ENCODE data around the gene RPLP2.

The RPLP2 gene

DNA sequence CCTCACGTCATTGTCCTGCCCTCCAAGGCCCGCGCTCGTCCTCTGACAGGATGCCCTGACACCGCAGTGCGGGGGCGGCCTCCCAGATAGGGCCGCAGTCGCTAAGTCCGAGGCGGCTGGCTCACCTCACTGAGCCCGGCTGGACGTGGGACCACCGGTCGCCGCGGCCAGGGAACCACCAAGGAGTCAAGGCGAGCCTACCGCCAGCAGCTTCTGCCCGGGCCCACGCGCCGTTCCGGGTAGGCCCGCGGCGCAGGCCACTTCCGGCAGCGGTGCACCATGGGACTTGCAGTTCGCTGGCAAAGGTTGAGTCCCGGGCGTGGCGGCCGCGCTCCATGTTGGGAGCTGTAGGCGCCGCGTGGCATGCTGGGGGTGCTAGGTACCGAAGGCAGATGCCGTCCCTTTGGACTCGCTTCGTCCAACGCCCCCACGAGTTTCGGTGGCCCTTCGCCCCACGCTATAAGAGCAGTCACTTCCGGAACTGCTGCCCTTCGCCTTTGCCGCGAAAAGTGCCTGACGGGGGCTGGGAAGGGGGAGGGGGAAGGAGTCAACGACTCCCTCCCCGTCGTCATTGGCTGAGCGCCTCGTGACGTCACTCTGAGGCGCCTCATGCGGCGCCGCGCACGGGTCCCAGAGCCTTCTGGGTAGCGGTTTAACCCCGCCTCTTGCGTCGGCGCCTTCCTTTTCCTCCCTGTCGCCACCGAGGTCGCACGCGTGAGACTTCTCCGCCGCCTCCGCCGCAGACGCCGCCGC lies at the start of gene RPLP2:
RPLP2 (plus strand) TSS at position 681 of the 753 bp plus-strand sequence. CDS start 268 bp downstream, outside the sequence.
- DNase-seq = peak; percentile 96

- no peak for DNase-seq
Measured at GRCh38 chr11:760236-760635, 49.5 kb upstream of the RPLP2 start.

GRCh38 chr11:761526-762108 lies 48.1 kb upstream of the RPLP2 start:
- DNase-seq = no peak

- DNase-seq = no peak
Measured at GRCh38 chr11:762421-763072, 47.2 kb upstream of the RPLP2 start.

GRCh38 chr11:763073-763463 lies 46.7 kb upstream of the RPLP2 start:
- DNase-seq = no peak

- no peak for DNase-seq
Measured at GRCh38 chr11:763549-764321, 46.0 kb upstream of the RPLP2 start.

- no peak for DNase-seq
Measured at GRCh38 chr11:764322-765024, 45.3 kb upstream of the RPLP2 start.

DNA sequence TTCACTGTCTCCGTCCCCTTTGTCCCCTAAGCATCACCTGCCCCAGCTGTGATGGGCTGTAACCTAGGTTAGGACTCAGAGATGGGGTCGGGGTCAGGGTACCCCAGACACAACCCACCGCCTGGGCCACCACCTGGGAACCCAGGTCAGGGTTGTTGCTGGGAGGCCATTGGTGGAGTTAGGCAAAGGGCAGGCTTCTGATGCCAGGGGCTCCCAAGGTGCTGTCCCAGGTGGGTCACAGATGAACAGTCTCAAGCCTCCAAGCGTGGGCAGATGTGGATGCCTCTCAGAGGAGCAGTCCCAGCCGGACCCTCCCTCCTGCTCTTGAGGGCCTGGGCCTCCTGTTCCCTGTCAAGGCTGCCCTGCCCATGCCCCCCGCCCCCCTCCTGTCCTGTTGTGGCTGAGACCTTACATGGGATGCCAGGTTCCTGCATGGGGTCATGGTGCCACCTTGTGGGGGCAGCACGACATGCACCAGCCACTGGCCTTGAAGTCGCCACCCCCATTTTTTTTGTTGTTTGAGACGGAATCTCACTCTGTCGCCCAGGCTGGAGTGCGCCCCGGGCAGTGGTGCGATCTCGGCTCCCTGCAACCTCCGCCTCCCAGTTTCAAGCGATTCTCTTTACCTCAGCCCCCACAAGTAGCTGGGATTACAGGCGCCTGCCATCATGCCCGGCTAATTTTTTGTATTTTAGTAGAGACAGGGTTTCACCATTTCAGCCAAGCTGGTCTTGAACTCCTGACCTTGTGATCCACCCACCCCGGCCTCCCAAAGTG lies 44.6 kb upstream of the RPLP2 start:
- peak; percentile 73 for DNase-seq

DNA sequence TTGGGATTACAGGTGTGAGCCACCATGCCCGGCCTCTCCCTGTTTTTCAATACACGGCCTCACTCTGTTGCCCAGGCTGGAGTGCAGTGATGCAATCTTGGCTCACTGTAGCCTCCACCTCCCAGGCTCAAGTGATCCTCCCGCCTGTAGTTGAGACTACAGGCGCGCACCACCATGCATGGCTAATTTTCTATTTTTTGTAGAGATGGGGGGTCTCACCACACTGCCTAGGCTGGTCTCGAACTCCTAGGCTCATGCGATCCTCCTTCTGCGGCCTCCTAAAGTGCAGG lies 44.0 kb upstream of the RPLP2 start:
- no peak for DNase-seq

DNA sequence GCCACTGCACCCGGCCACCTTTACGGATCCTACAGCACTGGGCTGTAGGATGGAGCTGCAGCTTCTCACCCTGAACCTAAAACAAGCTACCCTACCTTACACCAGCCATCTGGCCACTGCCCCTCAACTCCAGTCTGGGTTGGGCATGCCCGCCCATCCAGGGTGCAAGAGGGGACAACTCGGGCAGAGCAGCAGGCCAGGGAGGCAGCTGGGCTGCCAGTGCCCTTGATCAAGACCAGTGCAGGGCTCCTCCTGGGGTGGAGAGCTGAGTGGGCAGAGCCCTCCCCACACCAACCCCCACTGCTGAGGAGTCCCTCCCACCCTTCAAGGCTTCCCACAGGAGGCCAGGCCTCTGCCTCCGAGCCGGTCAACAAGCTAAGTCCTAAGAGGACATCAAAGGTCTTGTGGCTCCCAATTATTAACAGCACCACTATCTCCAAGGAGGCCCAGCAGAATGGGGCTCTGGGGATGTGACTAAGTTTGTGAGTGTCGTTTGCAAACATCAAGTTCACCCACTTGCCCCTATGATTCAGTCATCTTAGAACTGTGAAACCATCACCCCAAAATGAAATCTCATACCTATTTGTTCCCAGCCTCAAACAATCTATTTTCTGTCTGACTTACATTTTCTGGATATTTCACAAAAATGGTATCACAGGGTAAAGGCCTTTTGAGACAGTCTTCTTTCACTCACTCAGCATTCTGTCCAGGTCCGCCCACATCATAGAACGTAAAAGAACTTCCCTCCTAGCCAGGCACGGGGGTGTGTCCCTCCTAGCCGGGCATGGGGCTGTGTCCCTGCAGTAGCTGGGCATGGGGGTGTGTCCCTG lies 43.4 kb upstream of the RPLP2 start:
- no peak for DNase-seq

DNA sequence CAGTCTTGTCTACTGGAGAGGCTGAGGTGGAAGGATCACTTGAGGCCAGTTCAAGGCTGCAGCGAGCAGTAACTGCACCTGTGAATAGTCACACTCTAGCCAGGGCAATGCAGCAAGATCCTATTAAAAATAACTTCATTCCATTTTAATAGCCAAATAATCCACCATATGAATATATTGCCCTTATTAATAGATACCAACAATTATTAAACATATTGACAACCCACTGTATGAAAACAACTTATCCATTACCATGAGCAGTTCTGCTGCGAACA lies 42.9 kb upstream of the RPLP2 start:
- no peak for DNase-seq

- no peak for DNase-seq
Measured at GRCh38 chr11:767238-767637, 42.5 kb upstream of the RPLP2 start.

- DNase-seq = no peak
Measured at GRCh38 chr11:769887-770641, 39.7 kb upstream of the RPLP2 start.

GRCh38 chr11:770642-771616 lies 38.8 kb upstream of the RPLP2 start:
- no peak for DNase-seq

- no peak for DNase-seq
Measured at GRCh38 chr11:771617-772204, 38.1 kb upstream of the RPLP2 start.

DNA sequence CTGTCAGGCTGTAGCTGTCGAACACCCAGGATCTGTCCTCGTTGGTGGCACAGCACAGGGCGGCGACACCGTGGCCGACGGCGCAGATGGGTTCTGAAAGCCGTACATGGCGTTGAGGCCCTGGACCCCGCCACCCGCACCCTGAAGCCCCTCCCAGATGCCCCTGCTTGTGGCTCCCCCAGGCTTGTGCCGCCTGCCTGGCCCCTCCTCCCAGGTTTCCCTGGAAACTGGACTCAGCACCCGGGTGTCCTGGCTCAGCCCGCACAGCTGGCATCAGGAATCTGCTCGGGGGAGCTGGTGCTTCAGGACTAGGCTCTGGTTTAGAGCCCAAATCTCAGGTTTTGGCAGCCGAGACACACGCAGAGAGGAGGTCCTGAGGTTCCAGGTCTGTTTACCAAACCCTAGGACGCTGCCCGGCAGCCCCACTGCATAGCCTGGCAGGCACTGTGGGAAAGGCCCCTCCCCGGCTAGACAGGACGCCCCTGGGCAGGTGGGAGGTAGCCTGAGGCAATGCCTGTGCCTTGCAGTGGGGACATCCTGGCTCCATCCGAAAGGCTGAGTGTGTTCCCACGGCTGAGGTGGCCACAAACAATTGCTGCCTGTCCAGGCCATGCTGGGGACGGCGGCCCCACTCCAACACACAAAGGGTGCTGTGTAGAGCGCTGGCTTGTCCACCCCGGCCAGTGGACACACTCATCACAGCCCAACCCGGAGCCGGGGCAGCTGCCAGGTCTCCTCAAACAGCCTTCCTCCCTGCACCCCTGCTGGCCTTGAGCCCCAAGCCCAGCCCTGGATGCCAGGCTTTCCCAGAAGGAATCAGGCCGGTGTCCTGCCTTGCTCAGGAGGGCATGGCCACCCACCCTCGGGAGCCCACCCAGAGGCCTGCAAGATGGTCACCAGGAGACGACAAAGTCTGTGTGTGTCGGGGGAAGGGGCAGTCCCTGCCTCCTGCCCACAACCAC lies 37.1 kb upstream of the RPLP2 start:
- no peak for DNase-seq

DNA sequence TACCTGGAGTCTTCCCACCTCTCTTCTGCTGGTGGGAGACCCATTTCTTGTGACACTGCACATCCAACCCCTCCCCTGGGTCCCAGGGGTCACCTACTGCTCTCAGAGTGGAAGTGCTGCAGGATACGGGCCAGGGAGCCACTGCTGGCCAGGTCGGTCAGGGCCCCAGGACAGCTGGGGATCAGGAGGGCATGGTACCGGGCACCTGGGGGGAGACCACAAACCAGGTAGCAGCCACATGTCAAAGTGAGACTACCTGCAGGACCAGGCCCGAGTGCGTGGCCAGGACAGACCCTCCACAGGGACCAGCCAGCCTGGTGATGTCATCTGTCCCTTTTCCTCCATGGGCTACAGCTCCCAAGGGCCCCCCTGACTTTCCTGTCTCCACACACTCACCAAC lies 36.3 kb upstream of the RPLP2 start:
- DNase-seq = no peak

GRCh38 chr11:773830-774229 lies 35.9 kb upstream of the RPLP2 start:
- DNase-seq = no peak

Measured in CD4-positive, alpha-beta T cell treated with Interferon gamma for 1 hour (primary cell).